NT2/D1 (cell line): ENCODE data around the gene ACSF2.

Source experiments
- SUZ12 ChIP-seq: IDR thresholded peaks from 2 replicates; pipeline ENCODE4 v1.6.1; 2011; ENCODE audit not compliant: insufficient read length, insufficient read depth; ENCODE audit errors: extremely low read depth
- YY1 ChIP-seq: IDR thresholded peaks from 2 replicates; pipeline ENCODE4 v1.6.1; 2011; ENCODE audit not compliant: insufficient read length, insufficient read depth
- ZNF274 ChIP-seq: IDR thresholded peaks from 2 replicates; pipeline ENCODE4 v1.6.1; 2011; ENCODE audit warnings: mild to moderate bottlenecking, low read depth, low read length

DNA sequence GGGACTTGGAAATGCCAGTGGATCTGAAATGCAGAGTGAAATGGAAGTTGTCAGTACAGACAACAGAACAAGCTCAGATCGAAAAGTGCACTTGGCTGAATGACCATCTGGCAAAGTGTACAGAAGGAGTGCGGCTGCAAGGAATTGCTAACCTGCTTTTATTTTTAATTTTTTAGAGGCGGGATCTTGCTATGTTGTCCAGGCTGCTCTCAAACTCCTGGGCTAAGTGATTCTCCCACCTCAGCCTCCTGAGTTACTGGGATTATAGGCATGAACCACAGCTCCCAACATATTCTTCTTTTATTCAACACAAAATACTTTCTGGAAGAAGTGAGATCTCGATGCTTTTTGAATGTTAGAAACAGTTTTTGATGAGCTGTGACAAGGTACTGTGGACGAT lies 32.3 kb upstream of the ACSF2 start:
- TF ChIP-seq ZNF274 (no peak), SUZ12 (no peak), YY1 (no peak)
